ENCODE data around the gene DVL2.
"Not testable (repeated sequence)": the region's sequence is repeated elsewhere in the genome, so short reads cannot be mapped to it uniquely, and the experiment has no call there.

DVL2 gene

DNA sequence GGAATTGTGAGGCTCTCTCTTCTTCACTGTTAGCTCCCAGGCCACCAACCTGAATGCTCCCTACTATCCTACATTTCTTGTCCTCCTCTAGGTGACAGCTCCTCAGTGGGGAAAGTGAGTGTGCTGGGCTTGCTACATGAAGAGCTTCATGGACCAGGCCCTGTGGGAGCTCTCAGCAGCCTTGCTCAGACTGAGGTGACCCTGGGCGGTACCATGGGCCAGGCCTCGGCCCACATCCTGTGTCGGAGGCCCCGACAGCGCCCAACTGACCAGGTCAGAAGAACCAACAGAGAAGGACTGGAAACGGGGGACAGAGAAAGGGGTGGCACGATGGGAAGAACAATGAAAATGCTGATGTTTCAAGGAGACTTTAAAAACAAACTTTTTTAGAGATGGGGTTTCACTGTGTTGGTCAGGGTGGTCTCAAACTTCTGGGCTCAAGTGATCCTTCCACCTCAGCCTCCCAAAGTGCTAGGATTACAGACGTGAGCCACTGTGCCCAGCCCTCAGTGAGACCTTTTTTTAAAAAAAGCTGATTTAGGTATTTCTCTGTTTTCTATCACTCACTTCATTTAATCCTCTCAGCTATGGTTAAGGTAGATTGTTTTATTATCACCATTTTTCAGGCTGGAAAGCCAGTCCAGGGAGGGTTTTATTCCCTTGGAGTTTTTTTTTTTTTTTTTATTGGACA, 22.6 kb upstream of the DVL2 start:
- DNase-seq (ENCODE audit: low read depth) = no peak

DNA sequence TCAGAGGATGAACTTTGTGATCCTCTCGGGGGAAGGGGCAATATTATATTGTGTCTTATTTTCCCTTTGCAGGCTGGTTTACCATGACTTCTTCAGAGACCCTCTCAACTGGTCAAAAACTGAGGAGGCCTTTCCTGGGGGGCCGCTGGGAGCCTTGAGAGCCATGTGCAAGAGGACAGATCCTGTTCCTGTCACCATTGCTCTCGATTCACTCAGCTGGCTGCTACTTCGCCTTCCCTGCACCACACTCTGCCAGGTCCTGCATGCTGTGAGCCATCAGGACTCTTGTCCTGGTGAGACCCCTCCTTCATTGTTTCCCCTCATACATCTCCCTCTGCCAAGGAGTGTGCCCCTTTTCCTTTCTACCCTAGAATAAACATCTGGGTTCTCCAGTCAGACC, 20.2 kb upstream of the DVL2 start:
- DNase-seq (ENCODE audit: low read depth) = no peak

DNA sequence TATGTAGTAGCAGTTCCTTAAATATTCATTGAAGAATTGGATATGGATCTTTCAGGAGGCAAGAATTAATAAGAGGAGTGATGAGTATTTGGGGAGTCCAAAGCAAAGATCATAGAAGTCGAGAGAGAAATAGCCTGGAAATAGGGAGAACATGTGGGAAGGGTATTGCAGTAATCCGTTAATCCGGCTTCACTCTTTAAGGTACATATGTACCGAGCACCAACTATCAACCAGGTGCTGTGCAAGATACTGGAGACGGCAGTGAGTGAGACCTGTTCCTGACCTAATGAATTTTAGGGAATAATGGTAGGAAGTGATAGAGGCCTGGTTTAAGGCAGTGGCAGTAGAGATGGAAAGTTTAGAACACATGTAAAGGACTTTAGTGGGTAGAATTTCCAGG, 18.8 kb upstream of the DVL2 start:
- DNase-seq (ENCODE audit: low read depth) = no peak

DNA sequence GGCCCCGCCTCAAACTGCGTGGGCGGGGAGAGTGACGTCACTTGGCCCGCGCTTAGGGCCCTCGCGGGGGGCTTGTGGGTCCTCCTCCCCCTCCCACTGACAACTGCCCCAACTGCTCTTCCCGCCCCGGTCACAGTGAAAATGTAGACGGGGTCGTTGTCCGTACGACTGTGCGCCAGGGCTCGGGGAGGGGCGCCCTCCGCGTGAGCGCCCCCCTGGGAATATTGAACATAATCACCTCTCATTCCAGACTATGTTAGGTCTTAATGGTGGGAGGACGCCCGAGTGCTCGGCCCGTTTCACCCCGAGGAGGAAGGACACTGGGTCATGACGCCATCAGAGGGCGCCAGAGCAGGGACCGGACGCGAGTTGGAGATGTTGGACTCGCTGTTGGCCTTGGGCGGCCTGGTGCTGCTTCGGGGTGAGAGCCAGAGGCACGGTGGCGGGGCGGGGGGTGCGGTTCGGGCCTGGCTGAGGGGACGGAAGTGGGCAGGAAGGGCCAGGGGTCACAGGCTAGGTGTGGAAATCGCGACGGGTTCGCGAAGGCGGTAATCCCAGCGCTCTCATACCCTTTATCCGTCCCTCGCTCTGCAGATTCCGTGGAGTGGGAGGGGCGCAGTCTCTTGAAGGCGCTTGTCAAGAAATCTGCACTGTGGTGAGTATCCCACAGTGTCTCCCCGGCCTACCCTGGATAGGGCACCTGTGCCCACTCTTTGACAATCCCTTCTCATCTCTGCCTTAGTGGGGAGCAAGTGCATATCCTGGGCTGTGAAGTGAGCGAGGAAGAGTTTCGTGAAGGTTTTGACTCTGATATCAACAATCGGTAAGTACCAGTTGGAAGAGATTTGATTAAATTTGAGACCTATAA, 18.1 kb upstream of the DVL2 start, which contains the start of gene ELP5:
Gene ELP5, plus strand, starts transcription at position 40 of the 868 bp plus-strand sequence. Its CDS starts 336 bp downstream, at position 376.
- DNase-seq (ENCODE audit: low read depth) = peak; percentile 72

DNA sequence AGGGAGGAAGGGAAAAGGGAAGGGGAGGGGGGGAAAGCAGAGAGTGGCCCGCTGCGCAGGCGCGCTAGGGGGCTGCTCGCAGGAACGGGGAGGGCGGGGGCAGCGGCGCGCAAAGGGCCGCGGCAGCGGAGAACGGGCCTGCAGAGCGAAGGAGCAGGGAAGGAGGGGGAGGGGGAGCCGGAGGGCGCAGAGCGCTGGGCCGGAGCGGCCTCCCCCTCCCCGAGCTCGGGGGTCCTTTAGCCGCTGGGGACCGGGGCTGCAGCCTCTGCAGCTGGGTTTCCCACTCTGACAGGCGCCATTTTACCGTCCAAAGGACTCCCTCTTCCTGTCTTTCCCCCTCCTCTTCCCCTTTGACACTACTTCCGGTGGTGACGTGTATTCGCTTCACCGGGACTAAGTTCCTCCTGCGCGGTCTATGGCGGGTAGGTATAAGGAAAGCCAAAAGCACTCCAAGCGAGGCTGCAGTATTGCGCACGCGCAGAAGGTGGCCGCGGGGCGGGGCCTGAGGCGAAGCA, 17.4 kb upstream of the DVL2 start, which contains the start of gene CTDNEP1:
Gene CTDNEP1, minus strand, starts transcription at position 74 of the 515 bp plus-strand sequence. CDS start 438 bp downstream, outside the sequence.
- DNase-seq (ENCODE audit: low read depth) = peak; percentile 100

DNA sequence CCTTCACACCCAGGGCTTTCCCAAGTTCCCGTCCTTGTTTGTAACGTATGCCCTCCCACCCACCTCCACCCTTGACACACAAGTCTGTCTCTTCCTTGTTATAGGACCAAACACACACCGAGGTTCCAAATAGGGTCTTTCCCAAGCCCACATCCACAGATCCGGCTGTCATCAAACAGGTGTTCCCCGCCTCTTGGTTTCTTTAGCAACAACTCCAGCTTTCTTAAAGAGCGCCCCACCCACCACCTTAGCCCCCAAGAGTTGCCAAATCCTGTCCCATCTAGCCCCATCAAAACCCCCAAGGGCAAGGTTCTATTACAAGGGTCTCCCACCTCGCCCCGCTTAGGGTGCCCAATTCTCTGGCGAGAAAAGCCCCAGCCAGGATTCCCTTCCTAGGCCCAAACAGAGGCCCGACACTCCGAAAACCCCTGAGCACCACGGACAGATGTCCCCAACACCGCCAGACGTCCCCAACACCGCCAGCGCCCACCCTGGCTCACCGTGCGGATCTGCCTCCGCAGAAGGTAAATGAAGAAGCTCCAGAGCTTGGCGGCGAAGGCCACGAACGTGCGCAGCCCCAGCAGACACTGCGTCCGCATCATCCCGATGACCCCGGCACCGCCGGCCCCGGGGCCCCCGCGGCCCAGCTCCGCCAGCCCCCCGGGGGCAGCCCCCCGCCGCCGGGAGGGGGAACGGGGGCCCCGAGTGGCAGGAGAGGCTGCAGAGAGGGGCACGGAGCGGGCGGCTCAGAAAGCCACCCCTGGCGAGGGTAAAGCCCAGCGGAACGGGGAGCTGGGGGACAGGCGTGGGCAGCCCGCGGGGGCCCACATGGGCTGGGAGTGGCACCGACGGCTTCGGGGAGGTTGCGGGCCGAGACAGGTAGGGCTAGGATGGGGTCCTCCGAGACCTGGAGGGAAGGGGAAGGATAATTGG, 16.6 kb upstream of the DVL2 start:
- no peak for DNase-seq (ENCODE audit: low read depth)

DNA sequence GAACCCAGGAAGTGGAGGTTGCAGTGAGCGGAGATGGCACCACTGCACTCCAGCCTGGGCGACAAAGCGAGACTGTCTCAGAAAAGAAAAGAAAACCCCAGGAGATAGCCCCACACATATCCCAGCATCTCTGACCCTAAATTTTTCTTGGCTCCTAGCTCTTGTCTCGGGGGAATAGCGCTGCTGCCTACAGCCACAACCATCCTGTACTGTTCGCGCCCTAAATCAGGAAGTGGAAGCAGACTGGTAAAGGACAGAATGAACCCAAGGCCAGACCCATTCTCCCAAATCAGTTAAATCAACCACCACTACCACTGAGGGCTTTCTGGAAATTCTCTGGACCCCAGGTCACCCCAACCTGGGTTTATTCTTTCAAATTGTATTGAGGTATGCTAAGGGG, 15.5 kb upstream of the DVL2 start:
- DNase-seq (ENCODE audit: low read depth) = no peak

DNA sequence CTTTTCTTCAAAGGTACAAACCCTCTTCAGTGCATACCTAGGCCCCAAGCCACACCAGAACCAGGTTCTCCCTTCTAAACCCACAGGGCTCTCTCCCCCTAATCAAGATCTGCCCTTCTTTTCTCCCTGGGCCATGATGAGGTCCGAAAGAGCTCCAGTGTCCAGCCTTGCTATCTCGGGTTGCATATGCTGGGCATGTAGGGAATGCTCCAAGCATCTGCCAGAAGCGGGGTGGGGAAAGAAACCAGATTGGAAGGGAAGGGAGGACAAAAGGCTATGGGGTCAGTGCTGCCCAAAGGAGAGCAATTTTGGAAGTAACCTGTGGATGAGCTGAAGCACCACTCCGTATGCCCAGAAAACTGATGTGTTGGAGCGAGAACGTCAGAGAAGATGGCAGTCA, 14.9 kb upstream of the DVL2 start:
- no peak for DNase-seq (ENCODE audit: low read depth)

DNA sequence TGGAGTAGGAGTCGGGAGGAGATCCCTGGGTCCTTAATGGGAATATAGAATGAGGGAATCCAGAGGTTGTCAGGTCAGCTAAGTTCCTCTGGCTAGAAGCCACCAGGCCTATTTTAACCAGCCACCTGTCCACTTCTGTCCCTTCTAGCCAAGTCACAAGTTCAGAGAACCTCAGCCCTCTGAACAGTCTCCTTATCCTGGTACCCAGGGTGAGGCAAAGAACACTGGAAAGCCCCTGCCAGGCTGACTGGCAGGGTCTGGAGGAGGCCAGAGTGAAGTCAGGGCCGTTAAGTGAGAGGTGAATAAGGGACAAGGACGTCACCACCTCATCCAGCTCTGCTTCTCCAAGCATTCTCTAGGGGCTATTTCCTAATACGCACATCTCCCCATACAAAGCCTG, 14.5 kb upstream of the DVL2 start:
- no peak for DNase-seq (ENCODE audit: low read depth)

DNA sequence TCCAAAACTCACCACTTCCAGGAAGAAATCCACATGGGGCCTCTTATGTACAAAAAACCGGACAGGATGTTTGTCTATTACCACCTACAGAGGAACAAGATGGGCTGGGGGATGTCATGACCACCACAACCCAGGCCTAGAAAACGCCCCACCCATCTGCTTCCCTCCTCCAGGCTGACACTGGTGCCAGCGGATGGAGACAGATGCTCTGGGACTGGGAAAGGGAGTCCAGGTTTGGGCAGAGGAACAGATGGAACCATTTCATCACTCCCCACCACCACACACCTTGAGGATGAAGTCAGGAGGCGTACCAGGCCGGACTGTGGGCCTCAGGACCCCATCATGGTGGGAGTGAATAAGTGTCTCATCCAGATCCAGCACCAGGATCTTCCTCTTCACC, 12.5 kb upstream of the DVL2 start:
- DNase-seq (ENCODE audit: low read depth) = no peak

DNA sequence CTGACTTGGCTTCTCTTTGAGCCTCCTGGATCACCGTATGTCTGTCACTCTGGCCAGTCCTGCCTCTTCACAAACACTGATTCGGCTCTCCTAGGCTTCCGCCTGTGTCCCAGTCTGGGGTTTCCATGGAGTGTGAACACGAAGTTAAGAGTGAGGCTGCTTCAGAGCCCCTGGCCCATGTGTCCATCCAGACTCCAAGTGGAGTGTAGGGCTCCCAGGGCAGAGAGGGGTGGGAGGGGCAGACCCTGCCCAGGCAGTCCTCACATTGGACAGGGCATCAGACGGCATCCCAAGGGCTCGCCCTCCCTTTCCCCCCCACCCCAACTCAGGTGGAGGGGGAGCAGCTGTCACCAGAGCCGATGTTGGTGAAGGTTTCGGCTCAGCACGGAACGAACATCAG, 9.5 kb upstream of the DVL2 start:
- DNase-seq (ENCODE audit: low read depth) = not testable (repeated sequence)

DNA sequence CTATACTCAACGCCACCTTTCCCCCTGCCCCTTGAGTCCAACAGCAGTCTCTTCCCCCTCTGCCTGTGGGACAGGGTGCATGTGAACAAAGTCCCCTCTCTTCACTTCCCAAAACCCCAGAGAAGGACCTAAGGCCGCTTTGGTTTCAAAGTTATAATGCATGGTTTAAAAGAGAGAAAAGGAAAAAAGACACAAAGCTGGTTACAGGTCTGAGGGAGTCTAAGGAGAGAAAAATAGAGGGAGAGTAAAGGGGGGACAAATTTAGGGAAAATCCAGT, 9.1 kb upstream of the DVL2 start:
- DNase-seq (ENCODE audit: low read depth) = no peak

DNA sequence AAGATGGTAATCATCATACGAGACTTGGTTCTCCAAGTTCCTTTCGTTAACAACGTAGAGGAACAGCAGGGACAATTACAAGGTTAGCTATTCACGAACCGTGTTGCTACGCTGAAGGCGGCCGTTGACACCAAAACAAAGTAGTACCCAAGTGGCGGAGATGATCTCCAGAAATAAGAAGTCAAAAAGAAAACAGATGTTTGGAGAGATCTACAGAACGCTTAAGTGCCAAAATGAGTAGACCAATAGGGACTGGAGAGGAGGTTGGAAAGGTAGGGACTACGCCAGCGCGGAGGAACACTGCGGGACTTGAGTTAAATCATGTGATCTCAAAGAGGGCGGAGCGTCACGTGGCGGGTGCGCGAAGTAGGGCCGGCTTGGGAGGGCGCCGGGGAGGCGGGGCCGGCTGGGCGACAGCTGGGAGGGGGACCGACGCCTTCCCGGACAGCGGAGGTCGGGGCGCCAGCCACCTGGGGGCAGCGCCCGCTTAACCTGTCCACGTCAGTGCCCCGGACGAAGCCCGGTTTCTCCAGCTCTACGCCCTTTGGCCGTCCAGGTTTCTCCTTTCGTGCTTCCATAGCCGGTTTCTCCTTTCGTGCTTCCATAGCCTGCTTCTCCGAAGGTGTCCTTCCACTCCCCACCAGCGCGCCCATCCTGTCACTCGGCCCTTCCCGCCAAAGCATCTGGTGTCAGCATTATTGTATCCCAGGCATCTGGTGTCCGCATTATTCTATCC, 8.6 kb upstream of the DVL2 start:
- peak; percentile 77 for DNase-seq (ENCODE audit: low read depth)

DNA sequence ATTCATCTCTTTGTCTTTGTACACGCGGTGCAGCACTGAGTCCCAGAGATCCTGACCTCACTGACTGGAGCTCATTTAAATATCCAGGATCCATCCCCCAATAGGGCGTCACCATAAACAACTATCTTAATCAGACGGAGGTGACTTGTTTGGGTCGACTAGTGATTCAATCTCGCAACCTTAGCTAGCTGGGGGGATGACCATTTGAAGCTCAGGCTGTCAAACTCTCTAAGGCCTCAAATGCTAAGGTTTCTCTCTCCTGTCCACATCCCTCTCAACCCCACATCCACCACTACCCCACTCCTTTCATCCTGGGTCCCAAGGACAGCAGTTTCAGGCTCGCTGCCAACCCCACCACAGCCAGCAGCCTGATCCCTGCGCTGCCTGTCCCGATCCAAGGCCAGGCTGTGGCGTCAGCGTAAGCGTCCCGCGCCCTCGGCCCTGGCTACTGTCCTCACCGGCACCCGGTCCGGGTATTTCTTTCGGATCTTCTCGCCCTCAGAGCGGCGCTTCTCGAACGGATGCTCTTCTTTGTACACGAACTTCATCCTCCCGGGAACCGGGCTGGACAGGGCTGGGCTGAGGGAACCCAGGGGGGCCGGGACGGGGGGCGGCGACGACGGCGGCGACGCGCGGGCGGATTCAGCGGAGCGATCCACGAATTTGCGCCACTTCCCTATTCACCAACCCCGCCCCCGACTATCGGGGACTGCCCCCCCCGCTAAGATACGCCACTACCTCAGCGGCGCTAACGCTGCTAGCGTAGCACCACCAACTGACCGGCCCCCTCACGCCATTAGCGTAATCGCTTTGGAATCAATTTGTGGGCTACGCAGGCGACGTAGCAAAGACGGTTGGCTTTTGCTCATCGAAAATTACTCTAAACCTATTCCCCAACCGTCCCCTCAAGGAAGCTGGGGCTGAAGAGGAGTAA, 7.7 kb upstream of the DVL2 start, which contains the start of gene GABARAP:
Gene GABARAP, minus strand, starts transcription at position 667 of the 934 bp plus-strand sequence. Its CDS starts 119 bp downstream, at position 548.
- DNase-seq (ENCODE audit: low read depth) = peak; percentile 86

DNA sequence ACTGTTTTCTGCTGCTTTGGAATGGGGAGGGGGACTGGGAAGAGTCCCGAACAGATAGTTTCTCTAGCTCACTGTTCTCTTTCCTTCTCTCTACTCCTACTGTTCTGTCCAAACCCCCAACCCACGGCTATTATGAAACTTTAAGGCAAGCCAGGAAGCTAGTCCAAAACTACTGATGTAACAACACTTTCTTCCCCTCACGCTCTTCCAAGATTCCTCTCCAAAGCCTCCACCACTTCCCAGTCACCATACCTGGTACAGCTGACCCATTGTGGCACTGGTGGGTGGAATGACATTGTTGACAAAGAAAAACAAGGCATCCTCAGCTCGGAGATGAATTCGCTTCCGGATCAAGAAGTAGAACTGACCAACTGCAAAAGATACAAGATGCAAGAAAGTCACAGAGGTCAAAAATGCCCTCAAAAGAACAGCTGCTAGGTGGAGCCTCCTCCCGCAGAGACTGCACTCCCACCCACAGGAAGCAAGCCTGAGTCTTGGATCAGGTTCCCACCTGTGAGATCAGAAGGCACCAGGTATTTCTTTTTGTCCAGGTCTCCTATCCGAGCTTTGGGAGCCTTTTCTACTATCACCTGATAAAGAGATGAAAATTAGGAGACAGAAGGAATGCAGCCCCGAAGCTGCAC, 6.9 kb upstream of the DVL2 start:
- no peak for DNase-seq (ENCODE audit: low read depth)

DNA sequence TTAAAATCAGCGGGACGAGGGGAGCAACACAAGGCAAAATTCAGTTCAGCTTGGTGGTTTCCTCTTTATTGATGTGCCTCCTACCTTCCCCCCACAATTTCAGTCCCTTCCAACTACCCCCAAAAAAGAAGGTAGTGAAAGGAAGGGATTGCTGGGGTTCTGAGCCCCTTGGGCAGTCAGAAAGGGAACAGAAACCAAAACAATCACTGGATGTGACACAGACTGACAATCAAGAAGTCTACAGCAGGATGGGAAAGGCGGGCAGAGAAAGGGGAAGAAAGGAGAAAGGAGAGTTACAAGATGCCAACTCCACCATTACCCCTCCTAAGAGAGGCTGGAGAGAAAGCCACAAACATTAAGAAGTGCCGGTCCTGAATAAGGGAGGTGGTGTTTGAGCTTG, 6.1 kb upstream of the DVL2 start:
- DNase-seq (ENCODE audit: low read depth) = no peak

DNA sequence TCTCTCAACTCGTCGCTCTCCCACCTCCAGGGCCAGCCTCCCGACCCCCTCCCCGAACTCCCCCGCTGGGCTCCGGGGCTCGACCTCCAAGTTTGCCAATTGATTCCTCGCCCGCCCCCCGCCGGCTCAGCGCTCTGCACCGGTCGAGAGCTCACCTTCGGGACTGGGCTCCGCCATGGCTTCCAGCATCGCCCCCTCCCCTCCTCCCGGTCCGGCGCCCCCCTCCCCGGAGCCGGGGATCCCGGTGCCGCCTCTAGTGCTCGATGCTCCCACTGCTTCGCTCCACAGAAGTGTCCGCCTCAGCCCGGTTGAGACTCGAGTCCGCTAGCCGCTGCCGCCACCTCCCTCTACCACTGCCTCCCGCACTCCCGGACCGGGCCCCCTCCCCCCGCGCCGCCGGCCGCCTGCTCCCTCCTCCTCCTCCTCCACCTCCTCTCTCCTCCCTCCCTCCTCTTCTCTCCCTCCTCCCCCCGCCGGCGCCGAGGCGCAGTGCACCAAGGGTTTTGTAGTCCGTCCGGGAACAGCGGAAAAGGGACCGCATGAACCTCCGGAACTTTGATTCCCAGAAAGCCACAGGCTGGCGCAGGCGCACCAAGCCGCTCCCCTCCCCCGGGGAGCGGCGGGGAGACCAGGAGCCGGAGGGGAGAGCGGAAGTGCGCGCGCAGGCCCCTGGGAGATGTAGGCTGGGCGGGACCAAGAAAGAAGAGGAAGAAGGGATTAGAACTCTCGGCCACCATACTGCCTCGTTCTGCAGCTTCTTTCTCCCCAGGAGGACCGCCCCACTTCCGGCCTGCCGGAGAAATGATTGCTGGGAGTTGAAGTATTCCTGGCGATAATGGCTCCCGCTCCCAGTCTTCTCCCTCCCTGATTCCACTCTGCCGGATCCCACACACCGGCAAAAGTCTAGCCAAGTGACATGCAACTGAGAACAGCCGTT, 5.0 kb upstream of the DVL2 start, which contains the start of gene PHF23:
Gene PHF23, minus strand, starts transcription at position 367 of the 937 bp plus-strand sequence. Its CDS starts 178 bp downstream, at position 189.
- peak; percentile 91 for DNase-seq (ENCODE audit: low read depth)

DNA sequence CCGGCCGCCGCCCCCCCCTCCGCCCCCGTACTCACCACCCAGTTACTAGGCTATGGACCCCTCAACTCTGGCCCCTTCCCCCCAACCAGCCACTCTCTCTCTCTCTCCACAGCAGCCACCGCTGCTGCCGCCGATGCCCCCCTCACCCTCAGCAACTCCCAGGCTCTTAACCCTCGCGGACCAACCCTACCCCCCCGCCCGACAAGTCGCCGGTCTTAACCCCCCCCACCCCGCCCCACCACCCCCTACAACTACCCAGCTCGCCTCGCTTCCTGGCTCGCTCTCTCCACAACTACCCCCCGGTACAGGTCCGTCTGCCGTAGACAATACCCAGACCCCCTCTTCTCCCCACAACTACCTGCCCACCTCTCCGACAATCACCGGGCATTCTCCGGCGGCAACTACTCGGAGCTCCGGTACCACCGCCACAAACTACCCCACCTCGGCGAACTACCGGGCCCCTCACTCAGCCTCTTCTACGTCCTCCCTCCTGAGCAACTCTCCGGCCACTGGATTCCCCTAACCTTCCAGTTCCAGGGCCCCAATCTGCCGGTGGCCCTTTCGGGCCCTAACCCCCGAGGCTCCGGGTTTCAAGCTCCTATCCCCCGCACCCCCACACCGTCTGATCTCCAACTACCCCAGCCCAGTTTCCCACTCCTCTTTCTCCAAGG, 4.2 kb upstream of the DVL2 start:
- no peak for DNase-seq (ENCODE audit: low read depth)
